ENCODE measurements around the gene MS4A7. TPM values are rescaled to one million over a fixed set of nuclear protein-coding genes. Genes with fewer than 3 reads are reported as not detected.

Gene MS4A7
- polyA plus RNA-seq, 2 of the 4 experiments (the other 2 are of a cell fraction) = not detected

GRCh38 chr11:60375316-60375715 lies 3.0 kb upstream of the MS4A7 start:
- DNase-seq (ENCODE audit: low read depth in 1 of 2, low spot score in 1 of 2) = no peak

GRCh38 chr11:60376601-60377000 lies 1.7 kb upstream of the MS4A7 start:
- no peaks in the 10 kb centered on the region for H3K9me3 ChIP-seq
- ChIA-PET CTCF (interaction anchor here (0.7 kb wide), 1 partner anchor 242 kb away, joined by 3 read pairs; no protein-coding TSS in a partner anchor), POLR2A (no interaction called here)
- no peak overlapping the region for H3K4me3 ChIP-seq
- no peak overlapping the region for H3K27ac ChIP-seq
- H3K4me2 ChIP-seq = peak overlapping the region; percentile 19; the same call in 1 of the 3 replicates
- FAIRE-seq (no peak), DNase-seq (ENCODE audit: low read depth in 1 of 2, low spot score in 1 of 2) (no peak), ATAC-seq (no peak; a peak in 1 of 6 replicates)
- H3K4me1 ChIP-seq = no peaks in the 10 kb centered on the region
- TF ChIP-seq TP53 (CRISPR knock-in tag; IDR thresholded peaks at IDR 0.05) (no peak), HOXB13 (CRISPR knock-in tag; IDR thresholded peaks at IDR 0.05; ENCODE audit: low read depth) (no peak), CEBPB (IDR thresholded peaks at IDR 0.05) (no peak), HMGXB4 (CRISPR knock-in tag; IDR thresholded peaks at IDR 0.05; ENCODE audit: borderline replicate concordance) (no peak), E2F6 (IDR thresholded peaks at IDR 0.05; ENCODE audit: borderline replicate concordance, low read depth) (no peak), FOSB (CRISPR knock-in tag; IDR thresholded peaks at IDR 0.05) (no peak), REST (IDR thresholded peaks at IDR 0.05) (no peak), KDM5A (IDR thresholded peaks at IDR 0.05) (no peak), NR3C1 (IDR thresholded peaks at IDR 0.05) (no peak), HDAC2 (IDR thresholded peaks at IDR 0.05) (no peak), ESRRA (IDR thresholded peaks at IDR 0.05; ENCODE audit: borderline replicate concordance, low read length) (no peak), ZSCAN20 (CRISPR knock-in tag; IDR thresholded peaks at IDR 0.05) (no peak), CHD2 (IDR thresholded peaks at IDR 0.05; ENCODE audit: low read length, partially characterized antibody) (no peak), CBX8 (IDR thresholded peaks at IDR 0.05) (no peak), MAZ (IDR thresholded peaks at IDR 0.05; ENCODE audit: borderline replicate concordance, low read depth, low read length) (no peak), HOXB5 (CRISPR knock-in tag; IDR thresholded peaks at IDR 0.05) (no peak), JUNB (IDR thresholded peaks at IDR 0.05) (no peak), TFCP2L1 (CRISPR knock-in tag; IDR thresholded peaks at IDR 0.05) (no peak)
- WGBS (ENCODE audit: missing lambda C conversion rate) = 9% methylated on average over 3 of the region's 3 CpGs

More at GRCh38 chr11:60375316-60375715, 3.0 kb upstream of the MS4A7 start:
- FAIRE-seq (no peak), ATAC-seq (no peak)
- Histone ChIP-seq H3K4me2 (no peak overlapping the region), H3K9me3 (no peaks in the 10 kb centered on the region), H3K4me1 (peaks cover 7% of the 10 kb centered on the region; the same call in 1 of the 3 replicates), H3K27ac (no peak overlapping the region), H3K4me3 (no peak overlapping the region)
- WGBS (ENCODE audit: missing lambda C conversion rate) = 61% methylated on average over 3 of the region's 3 CpGs
- POLR2A ChIA-PET = no interaction called here
- CTCF ChIA-PET = no interaction called here
- TF ChIP-seq MAX (IDR thresholded peaks at IDR 0.05) (no peak), CTCF (IDR thresholded peaks at IDR 0.05) (no peak), RAD21 (conservative IDR thresholded peaks at IDR 0.05 in 1 of 2, IDR thresholded peaks at IDR 0.05 in 1 of 2) (no peak), HES2 (IDR thresholded peaks at IDR 0.05) (no peak)
